Measurements from ENCODE around the gene CD55. TPM values are rescaled to one million over a fixed set of nuclear protein-coding genes. Genes with fewer than 3 reads are reported as not detected.

Gene CD55
- polyA plus RNA-seq, 1 of the 3 experiments (the other 2 are of a cell fraction): 10.4 TPM

DNA sequence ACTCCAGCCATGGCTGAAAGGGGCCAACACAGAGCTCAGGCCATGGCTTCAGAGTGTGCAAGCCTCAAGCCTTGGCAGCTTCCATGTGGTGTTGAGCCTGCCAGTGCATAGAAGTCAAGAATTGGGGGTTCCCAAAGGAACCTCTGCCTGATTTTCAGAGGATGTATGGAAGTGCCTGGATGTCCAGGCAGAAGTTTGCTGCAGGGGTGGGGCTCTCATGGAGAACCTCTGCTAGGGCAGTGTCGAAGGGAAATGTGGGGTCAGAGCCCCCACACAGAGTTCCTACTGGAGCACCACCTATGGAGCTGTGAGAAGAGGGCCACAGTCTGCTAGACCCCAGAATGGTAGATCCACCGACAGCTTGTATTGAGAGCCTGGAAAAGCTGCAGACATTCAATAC lies 29.8 kb upstream of the CD55 start:
- no peaks in the 10 kb centered on the region for H3K79me2 ChIP-seq (ENCODE audit: insufficient read depth)
- H3K4me3 ChIP-seq (ENCODE audit: low read depth in 2 of 2, low read length in 1 of 2): no peak overlapping the region
- H3K27me3 ChIP-seq (ENCODE audit: insufficient read depth): no peaks in the 10 kb centered on the region
- TF ChIP-seq GABPA (IDR thresholded peaks at IDR 0.05; ENCODE audit: low read depth): no peak
- TF ChIP-seq FOXM1 (IDR thresholded peaks at IDR 0.05; ENCODE audit: low read depth): no peak
- no peak for TF ChIP-seq RAD21 (IDR thresholded peaks at IDR 0.05; ENCODE audit: low read length)
- TF ChIP-seq RCOR1 (IDR thresholded peaks at IDR 0.05; ENCODE audit: low read length): no peak
- TF ChIP-seq CTCF (IDR thresholded peaks at IDR 0.05): no peak
- TF ChIP-seq MXI1 (IDR thresholded peaks at IDR 0.05; ENCODE audit: low read depth, low read length): no peak
- TF ChIP-seq EZH2phosphoT487 (IDR thresholded peaks at IDR 0.05; ENCODE audit: borderline replicate concordance, low read depth): no peak
- no peak for TF ChIP-seq POLR2AphosphoS5 (IDR thresholded peaks at IDR 0.05; ENCODE audit: low read depth, low read length)
- TF ChIP-seq MEF2A (IDR thresholded peaks at IDR 0.05; ENCODE audit: borderline replicate concordance, low read depth): no peak
- no peak for TF ChIP-seq NRF1 (IDR thresholded peaks at IDR 0.05; ENCODE audit: low read depth, low read length)
- no peak for TF ChIP-seq SIN3A (IDR thresholded peaks at IDR 0.05; ENCODE audit: borderline replicate concordance, low read depth, low read length)
- TF ChIP-seq, protein P1, sequence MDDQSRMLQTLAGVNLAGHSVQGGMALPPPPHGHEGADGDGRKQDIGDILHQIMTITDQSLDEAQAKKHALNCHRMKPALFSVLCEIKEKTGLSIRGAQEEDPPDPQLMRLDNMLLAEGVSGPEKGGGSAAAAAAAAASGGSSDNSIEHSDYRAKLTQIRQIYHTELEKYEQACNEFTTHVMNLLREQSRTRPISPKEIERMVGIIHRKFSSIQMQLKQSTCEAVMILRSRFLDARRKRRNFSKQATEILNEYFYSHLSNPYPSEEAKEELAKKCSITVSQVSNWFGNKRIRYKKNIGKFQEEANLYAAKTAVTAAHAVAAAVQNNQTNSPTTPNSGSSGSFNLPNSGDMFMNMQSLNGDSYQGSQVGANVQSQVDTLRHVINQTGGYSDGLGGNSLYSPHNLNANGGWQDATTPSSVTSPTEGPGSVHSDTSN (IDR thresholded peaks at IDR 0.05): no peak
- no peak for TF ChIP-seq FOSL2 (IDR thresholded peaks at IDR 0.05; ENCODE audit: borderline replicate concordance, low read depth)
- TF ChIP-seq SMC3 (IDR thresholded peaks at IDR 0.05; ENCODE audit: low read depth, low read length): no peak
- TF ChIP-seq JUND (IDR thresholded peaks at IDR 0.05): no peak
- no peak for TF ChIP-seq USF1 (IDR thresholded peaks at IDR 0.05; ENCODE audit: borderline replicate concordance, low read depth)
- TF ChIP-seq EP300 (IDR thresholded peaks at IDR 0.05; ENCODE audit: borderline replicate concordance in 1 of 2, low read depth in 1 of 2, low read length in 1 of 2): no peak
- ChIA-PET POLR2A (no interaction called here), CTCF (no interaction called here)
- H4K20me1 ChIP-seq (ENCODE audit: insufficient read depth): no peaks in the 10 kb centered on the region
- no peak overlapping the region for H3K9ac ChIP-seq
- no peak overlapping the region for H3K27ac ChIP-seq (ENCODE audit: low read depth in 2 of 2, low read length in 1 of 2)
- 0 out of 2 replicates have a peak, but pooled peaks cover under 1% of the 10 kb centered on the region for H3K9me2 ChIP-seq
- no peaks in the 10 kb centered on the region; a peak in 1 of 4 replicates for H3K4me1 ChIP-seq (ENCODE audit: control insufficient read depth in 1 of 2, insufficient read depth in 2 of 2, low read depth in 1 of 2, low read length in 1 of 2)
- no peak overlapping the region for H3K4me2 ChIP-seq
- no peak overlapping the region for H2AFZ ChIP-seq (ENCODE audit: low read depth)
- no peaks in the 10 kb centered on the region for H3K36me3 ChIP-seq (replicated peaks in 1 of 2; ENCODE audit: control insufficient read depth in 1 of 2, insufficient read depth in 2 of 2, low read length in 1 of 2)
- DNase-seq: no peak
- H3K9me3 ChIP-seq: no peaks in the 10 kb centered on the region
- H3F3A ChIP-seq (replicated peaks; ENCODE audit: insufficient read depth): no peaks in the 10 kb centered on the region
- WGBS (ENCODE audit: low lambda C conversion rate): 6% methylated on average over 2 of the region's 2 CpGs
